H1 (cell line): ENCODE results near the gene GNAS. TPM values are rescaled to one million over a fixed set of nuclear protein-coding genes. Genes with fewer than 3 reads are reported as not detected.

ENCODE experiments used
- CHD2 ChIP-seq: IDR thresholded peaks from 2 replicates; pipeline ENCODE4 v1.6.1; 2012; ENCODE audit warnings: low read length, improper control_type of control experiment
- EZH2 ChIP-seq: fragments of 200-600 bp; sonication (generic); IDR thresholded peaks from 2 replicates; pipeline ENCODE4 v1.7.1; 2012; ENCODE audit warnings: low read depth, mild to moderate bottlenecking, moderate library complexity, low read length, inconsistent platforms; ENCODE audit not compliant: severe bottlenecking
- KDM4A ChIP-seq: IDR thresholded peaks from one replicate; pipeline ENCODE4 v1.7.1; 2012; ENCODE audit warnings: low read depth, mild to moderate bottlenecking, moderate library complexity, low read length, inconsistent platforms; ENCODE audit not compliant: severe bottlenecking
- TAF1 ChIP-seq: IDR thresholded peaks from 2 replicates; pipeline ENCODE4 v1.6.1; 2011; ENCODE audit warnings: mild to moderate bottlenecking, low read depth, low read length
- polyA plus RNA-seq, 7 experiments: library from polyadenylated mRNA; depleted of rRNA in 3 of 7; stranded (reverse) in 5 of 7; unstranded in 2 of 7; fragments of >200 nt in 5 of 7; fragments of 200-250 nt in 2 of 7; gene quantifications; 1 replicate in 5 of 7; 2 replicates in 1 of 7; 4 replicates in 1 of 7; pipeline versions ENCODE4 v1.2.1 to v1.2.3, GENCODE V29; 2011 to 2013; ENCODE audit warnings: missing spikeins in 2 of 7, mixed read lengths in 2 of 7
- total RNA-seq: library from RNA; stranded (reverse); fragmentation: NEBNext Ultra II Directional; extraction: Animal tissue kit (Norgen Biotek cat#: 25700); gene quantifications from 2 replicates; pipeline ENCODE4 v1.2.1, GENCODE V29; 2021

GNAS gene
- total and polyA plus RNA-seq, 2 of the 8 experiments (the other 6 are each of a cell fraction or from before 2014, with no cell fraction given) = 989 to 1,613 TPM

- TF ChIP-seq CHD2 (peak; percentile 84), EZH2 (no peak), TAF1 (peak; percentile 72), KDM4A (peak; percentile 2)
Measured at GRCh38 chr20:58850693-58851174, 1.8 kb upstream of the GNAS start, which contains the start of gene GNAS-AS1 (continued).
